Sigmoid colon (tissue), 7 donors: Measurements from ENCODE around the gene TSPAN15. TPM values are rescaled to one million over a fixed set of nuclear protein-coding genes. Genes with fewer than 3 reads are reported as not detected.
A peak's percentile ranks its signal among the peaks of the same experiment; 100 is the strongest.

Experiments
- DNase-seq: peaks from one replicate; pipeline ENCODE4 v3.0.0-alpha.2; 2019
- H3K27ac ChIP-seq, 4 donors: fragments of 200-600 bp; sonication (generic); one replicate each; pipeline ENCODE4 v1.5.1; 2016 to 2019; ENCODE audit warnings: mild to moderate bottlenecking in 1 of 4
- H3K27me3 ChIP-seq, 3 donors: fragments of 200-600 bp; sonication (generic); one replicate each; pipeline ENCODE4 v1.5.1; 2019; ENCODE audit warnings: mild to moderate bottlenecking in 1 of 3
- H3K36me3 ChIP-seq, 4 donors: fragments of 200-600 bp; sonication (generic); one replicate each; pipeline ENCODE4 v1.5.1; 2016 to 2019
- H3K4me1 ChIP-seq, 4 donors: fragments of 200-600 bp; sonication (generic); one replicate each; pipeline ENCODE4 v1.5.1; 2017 to 2019
- H3K4me3 ChIP-seq, 4 donors: fragments of 200-600 bp; sonication (generic); one replicate each; pipeline ENCODE4 v1.5.1; 2017 to 2019; ENCODE audit warnings: mild to moderate bottlenecking in 2 of 4, moderate library complexity in 1 of 4
- H3K9me3 ChIP-seq, 4 donors: fragments of 200-600 bp in 3 of 4; sonication (generic) in 3 of 4; one replicate each; pipeline versions ENCODE4 v1.5.1 to v1.6.1; 2013 to 2019
- EP300 ChIP-seq, 4 donors: sonication (generic); formaldehyde crosslinking; IDR thresholded peaks; one replicate each; pipeline ENCODE4 v1.6.1; 2017; ENCODE audit warnings: antibody characterized with exemption in 4 of 4
- POLR2A ChIP-seq, 2 donors: fragments of 450-650 bp; IDR thresholded peaks; one replicate each; pipeline ENCODE4 v1.6.1; 2016; ENCODE audit warnings: antibody characterized with exemption in 2 of 2, mild to moderate bottlenecking in 2 of 2, moderate library complexity in 2 of 2
- POLR2AphosphoS5 ChIP-seq, 4 donors: sonication (generic); formaldehyde crosslinking; IDR thresholded peaks; one replicate each; pipeline ENCODE4 v1.6.1; 2017; ENCODE audit warnings: antibody characterized with exemption in 4 of 4
- WGBS, 2 donors: extraction: QIAGEN DNeasy Blood & Tissue Kit; methylation state at CpG; one replicate each; pipeline ENCODE4 v1.1.7; 2013; 5-methylcytosine and 5-hydroxymethylcytosine counted together
- intact Hi-C: fragments of 100-400 bp; cut with DNase I; formaldehyde crosslinking; loops from one replicate; pipeline ENCODE4 v1.15.1; 2023
- polyA plus RNA-seq, 3 donors: library from polyadenylated mRNA; stranded (reverse); fragments of 200-250 nt; gene quantifications; one replicate each; pipeline ENCODE4 v1.2.3, GENCODE V29; 2013
- total RNA-seq, 4 donors: library from RNA; depleted of rRNA; stranded (reverse); fragments of >200 nt; gene quantifications; one replicate each; pipeline ENCODE4 v1.1.0, GENCODE V29; 2016
- TF ChIP-seq, protein P1 (sequence below), 4 experiments: fragments of 450-650 bp in 3 of 4; fragments of 200-600 bp in 1 of 4; IDR thresholded peaks; one replicate each; pipeline ENCODE4 v1.5.1; 2016 to 2019; ENCODE audit warnings: antibody characterized with exemption in 4 of 4, mild to moderate bottlenecking in 3 of 4, moderate library complexity in 2 of 4
- donor health status: healthy with polysubstance abuse.
- donor health status: Bipolar disorder and iron deficiency.
- donor health status: healthy.

TSPAN15 gene
- total and polyA plus RNA-seq, 7 donors: 43.0 to 100 (median 70.9) TPM

DNA sequence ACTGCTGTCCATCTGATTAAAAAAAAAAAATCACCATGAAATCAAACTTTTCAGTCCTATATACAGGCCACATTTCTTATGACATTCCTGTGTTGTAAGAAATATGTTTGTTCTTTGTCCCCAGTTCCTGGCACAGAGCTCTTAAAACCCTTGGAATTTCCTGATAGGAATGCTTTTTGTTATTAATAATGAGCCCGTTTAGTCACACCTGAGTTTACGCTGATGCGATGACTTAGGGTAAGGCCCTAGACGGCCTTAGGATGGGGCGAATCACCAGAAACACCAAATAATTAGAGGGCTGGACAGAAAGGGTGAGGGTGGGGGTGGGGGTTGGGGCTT, 17.5 kb downstream of the TSPAN15 start:
- Histone ChIP-seq H3K36me3 (no peaks in the 10 kb centered on the region), H3K4me1 (peaks cover 0 to 97% (median 82%) of the 10 kb centered on the region in 4 donors), H3K4me3 (no peak overlapping the region), H3K9me3 (no peaks in the 10 kb centered on the region), H3K27ac (peak overlapping the region; percentile 79 to 93 (median 92)), H3K27me3 (no peaks in the 10 kb centered on the region)
- intact Hi-C loops: no loop called here
- no peak for DNase-seq
- TF ChIP-seq POLR2A (IDR thresholded peaks at IDR 0.05) (no peak), POLR2AphosphoS5 (IDR thresholded peaks at IDR 0.05) (no peak), EP300 (IDR thresholded peaks at IDR 0.05) (no peak)
- TF ChIP-seq, protein P1, sequence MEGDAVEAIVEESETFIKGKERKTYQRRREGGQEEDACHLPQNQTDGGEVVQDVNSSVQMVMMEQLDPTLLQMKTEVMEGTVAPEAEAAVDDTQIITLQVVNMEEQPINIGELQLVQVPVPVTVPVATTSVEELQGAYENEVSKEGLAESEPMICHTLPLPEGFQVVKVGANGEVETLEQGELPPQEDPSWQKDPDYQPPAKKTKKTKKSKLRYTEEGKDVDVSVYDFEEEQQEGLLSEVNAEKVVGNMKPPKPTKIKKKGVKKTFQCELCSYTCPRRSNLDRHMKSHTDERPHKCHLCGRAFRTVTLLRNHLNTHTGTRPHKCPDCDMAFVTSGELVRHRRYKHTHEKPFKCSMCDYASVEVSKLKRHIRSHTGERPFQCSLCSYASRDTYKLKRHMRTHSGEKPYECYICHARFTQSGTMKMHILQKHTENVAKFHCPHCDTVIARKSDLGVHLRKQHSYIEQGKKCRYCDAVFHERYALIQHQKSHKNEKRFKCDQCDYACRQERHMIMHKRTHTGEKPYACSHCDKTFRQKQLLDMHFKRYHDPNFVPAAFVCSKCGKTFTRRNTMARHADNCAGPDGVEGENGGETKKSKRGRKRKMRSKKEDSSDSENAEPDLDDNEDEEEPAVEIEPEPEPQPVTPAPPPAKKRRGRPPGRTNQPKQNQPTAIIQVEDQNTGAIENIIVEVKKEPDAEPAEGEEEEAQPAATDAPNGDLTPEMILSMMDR (IDR thresholded peaks at IDR 0.05): no peak
- WGBS, 2 donors: 86 to 94% methylated on average over 5 of the region's 5 CpGs

DNA sequence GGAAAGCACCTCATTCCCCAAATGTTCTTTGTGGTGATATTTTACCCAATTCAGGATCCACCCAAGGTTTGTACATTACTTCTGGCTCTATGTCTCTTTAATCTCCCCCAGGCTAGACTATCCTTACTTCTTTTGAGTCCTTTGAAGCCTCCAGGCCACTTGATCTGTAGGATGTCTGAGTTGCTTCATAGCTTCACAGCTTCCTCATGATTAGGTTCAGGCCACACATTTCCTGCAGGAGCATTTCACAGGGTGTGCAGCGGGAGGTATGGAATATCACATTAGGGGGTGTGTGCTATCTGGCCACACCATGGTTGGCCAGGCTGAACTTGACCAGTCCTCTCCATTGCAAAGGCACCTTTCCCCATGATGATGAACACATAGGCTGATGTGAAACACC, 18.7 kb downstream of the TSPAN15 start:
- Histone ChIP-seq H3K9me3 (no peaks in the 10 kb centered on the region), H3K36me3 (no peaks in the 10 kb centered on the region), H3K4me3 (no peak overlapping the region), H3K4me1 (peaks cover 0 to 97% (median 82%) of the 10 kb centered on the region in 4 donors), H3K27ac (peak overlapping the region; percentile 87 to 93 (median 92)), H3K27me3 (no peaks in the 10 kb centered on the region)
- intact Hi-C loops: no loop called here
- WGBS, 2 donors: 91 to 93% methylated on average over 1 of the region's 1 CpG
- TF ChIP-seq EP300 (IDR thresholded peaks at IDR 0.05): no peak
- TF ChIP-seq, protein P1 (IDR thresholded peaks at IDR 0.05): no peak
- TF ChIP-seq POLR2AphosphoS5 (IDR thresholded peaks at IDR 0.05): no peak
- TF ChIP-seq POLR2A (IDR thresholded peaks at IDR 0.05): no peak
- DNase-seq: no peak

DNA sequence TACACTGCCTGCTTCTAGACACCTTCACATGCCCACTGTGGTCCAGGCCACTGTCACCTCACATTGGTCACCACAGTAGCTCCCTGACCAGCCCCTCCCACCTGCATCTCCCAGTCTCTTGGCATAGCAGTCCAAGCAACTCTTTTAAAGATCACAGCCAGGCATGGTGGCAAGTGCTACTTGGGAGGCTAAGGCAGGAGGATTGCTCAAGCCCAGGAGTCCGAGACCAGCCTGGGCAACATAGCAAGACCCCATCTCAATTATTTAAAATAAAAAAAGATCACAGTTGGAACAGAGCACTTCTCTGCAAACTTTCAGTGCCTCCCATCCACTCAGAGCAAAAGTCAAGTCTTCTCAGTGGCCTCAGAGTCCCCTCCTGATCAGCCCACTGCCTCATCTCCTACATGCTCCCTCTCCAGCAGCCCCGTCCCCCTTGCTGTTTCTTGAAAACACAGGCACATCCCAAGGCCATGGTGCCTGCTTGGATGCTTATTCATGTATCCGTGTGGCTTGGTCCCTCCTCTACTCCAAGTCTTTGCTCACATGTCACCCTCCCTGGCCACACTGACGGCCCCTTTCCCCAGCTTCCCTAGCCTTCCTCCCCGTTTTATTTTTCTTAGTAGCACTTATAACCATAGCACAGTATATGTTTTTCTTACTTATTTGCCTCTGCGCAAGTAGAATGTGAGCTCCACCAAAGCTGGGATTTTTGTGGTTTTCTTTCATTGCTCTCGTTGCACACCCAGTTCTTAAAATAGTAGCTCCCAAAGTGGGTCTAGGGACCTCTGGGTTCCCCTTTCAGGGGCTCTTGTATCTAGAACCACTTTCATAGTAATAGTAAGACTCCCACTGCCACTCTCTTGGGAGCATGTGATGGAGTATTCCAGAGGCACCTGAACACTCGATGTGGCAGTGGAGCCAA, 19.5 kb downstream of the TSPAN15 start:
- Histone ChIP-seq H3K27me3 (no peaks in the 10 kb centered on the region), H3K36me3 (no peaks in the 10 kb centered on the region), H3K4me3 (no peak overlapping the region), H3K4me1 (peaks cover 0 to 97% (median 82%) of the 10 kb centered on the region in 4 donors), H3K9me3 (no peaks in the 10 kb centered on the region), H3K27ac (peak overlapping the region; percentile 87 to 93 (median 92))
- intact Hi-C loops: no loop called here
- TF ChIP-seq EP300 (IDR thresholded peaks at IDR 0.05): no peak
- TF ChIP-seq POLR2AphosphoS5 (IDR thresholded peaks at IDR 0.05): no peak
- TF ChIP-seq, protein P1 (IDR thresholded peaks at IDR 0.05): no peak
- no peak for TF ChIP-seq POLR2A (IDR thresholded peaks at IDR 0.05)
- 76 to 85% methylated on average over 8 of the region's 8 CpGs for WGBS, 2 donors
- no peak for DNase-seq

DNA sequence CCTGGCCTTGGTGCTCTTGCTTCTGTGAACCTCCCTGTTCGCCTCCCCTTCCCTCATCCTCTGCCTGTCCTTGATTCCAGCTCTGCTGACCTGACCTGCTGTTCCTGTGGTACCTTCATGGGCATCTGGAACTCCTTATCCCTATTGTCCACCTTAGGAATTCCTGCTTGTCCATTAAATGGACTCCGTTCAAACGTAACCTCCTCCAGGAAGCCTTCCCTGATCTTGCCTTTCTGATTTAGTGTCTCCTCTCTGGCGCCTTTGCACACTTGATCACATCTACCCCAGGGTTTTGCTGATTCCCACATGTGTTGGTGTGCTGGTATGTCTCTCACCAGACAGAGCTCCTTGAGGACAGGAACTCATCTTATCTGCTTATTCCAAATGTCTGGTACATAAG, 20.9 kb downstream of the TSPAN15 start:
- no peaks in the 10 kb centered on the region for H3K27me3 ChIP-seq
- H3K36me3 ChIP-seq: no peaks in the 10 kb centered on the region
- no peak overlapping the region for H3K4me3 ChIP-seq
- H3K4me1 ChIP-seq: peaks cover 0 to 97% (median 82%) of the 10 kb centered on the region in 4 donors
- DNase-seq: no peak
- H3K9me3 ChIP-seq: no peaks in the 10 kb centered on the region
- no peak for TF ChIP-seq POLR2AphosphoS5 (IDR thresholded peaks at IDR 0.05)
- H3K27ac ChIP-seq: peak overlapping the region; percentile 87 to 93 (median 92)
- 91 to 94% methylated on average over 4 of the region's 4 CpGs for whole genome bisulfite sequencing, 2 donors
- intact Hi-C loops: no loop called here

DNA sequence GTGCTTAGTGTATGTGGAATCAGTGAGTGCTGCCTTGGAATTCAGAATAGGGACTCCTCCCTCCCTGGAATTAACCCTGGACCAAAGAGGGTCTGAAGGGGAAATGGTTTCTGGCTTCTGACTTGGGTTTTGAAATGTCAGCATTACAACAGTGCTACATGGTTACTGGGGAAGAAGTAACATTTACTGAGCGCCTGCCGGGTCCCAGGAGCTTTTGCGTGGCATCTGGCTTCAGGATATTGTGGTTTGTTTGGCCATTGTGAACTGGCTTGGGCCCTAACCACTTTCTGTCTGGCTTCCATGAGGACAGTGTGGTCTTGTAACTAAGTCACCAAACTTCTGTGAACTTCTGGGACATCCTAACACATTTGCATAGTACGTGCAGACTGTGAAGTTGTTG, 21.3 kb downstream of the TSPAN15 start:
- peaks cover 0 to 97% (median 85%) of the 10 kb centered on the region in 4 donors for H3K4me1 ChIP-seq
- intact Hi-C loops: no loop called here
- DNase-seq: no peak
- H3K27ac ChIP-seq: peak overlapping the region; percentile 87 to 93 (median 92)
- H3K36me3 ChIP-seq: no peaks in the 10 kb centered on the region
- WGBS, 2 donors: 63 to 78% methylated on average over 4 of the region's 4 CpGs
- no peaks in the 10 kb centered on the region for H3K27me3 ChIP-seq
- TF ChIP-seq POLR2AphosphoS5 (IDR thresholded peaks at IDR 0.05) (no peak), EP300 (IDR thresholded peaks at IDR 0.05) (no peak), POLR2A (IDR thresholded peaks at IDR 0.05) (no peak)
- TF ChIP-seq, protein P1 (IDR thresholded peaks at IDR 0.05): no peak
- no peaks in the 10 kb centered on the region for H3K9me3 ChIP-seq
- no peak overlapping the region for H3K4me3 ChIP-seq
